HepG2 (cell line): ENCODE measurements around the gene DST. TPM values are rescaled to one million over a fixed set of nuclear protein-coding genes. Genes with fewer than 3 reads are reported as not detected.

Source experiments
- AHR ChIP-seq: IDR thresholded peaks from 2 replicates; pipeline ENCODE4 v1.6.1; 2018; ENCODE audit warnings: missing genetic modification reagents, missing compliant biosample characterization
- ARID2 ChIP-seq: sonication (generic); formaldehyde crosslinking; IDR thresholded peaks from 2 replicates; pipeline ENCODE4 v1.8.1; 2022; ENCODE audit warnings: mild to moderate bottlenecking, missing genetic modification reagents, borderline replicate concordance
- ATF7 ChIP-seq, 2 experiments: fragments of 450-650 bp in 1 of 2; sonication (generic) in 1 of 2; formaldehyde crosslinking in 1 of 2; IDR thresholded peaks; 2 replicates each; pipeline versions ENCODE4 v1.4.0 to v1.6.1; 2016 to 2020; ENCODE audit warnings: antibody characterized with exemption in 1 of 2, mild to moderate bottlenecking in 1 of 2, missing genetic modification reagents in 1 of 2
- ELF3 ChIP-seq: IDR thresholded peaks from 2 replicates; pipeline ENCODE4 v1.6.1; 2016; ENCODE audit warnings: missing genetic modification reagents, missing compliant biosample characterization
- FOXA3 ChIP-seq: IDR thresholded peaks from 2 replicates; pipeline ENCODE4 v1.6.1; 2016; ENCODE audit warnings: missing genetic modification reagents, missing compliant biosample characterization
- KDM1A ChIP-seq: IDR thresholded peaks from 2 replicates; pipeline ENCODE4 v1.6.1; 2016; ENCODE audit warnings: missing compliant biosample characterization
- LCORL ChIP-seq, 2 experiments: fragments of 450-650 bp in 1 of 2; sonication (generic) in 1 of 2; formaldehyde crosslinking in 1 of 2; IDR thresholded peaks; 2 replicates each; pipeline versions ENCODE4 v1.5.0 to v1.6.1; 2017 to 2020; ENCODE audit warnings: antibody characterized with exemption in 1 of 2, missing genetic modification reagents in 1 of 2
- MTA3 ChIP-seq: sonication (generic); formaldehyde crosslinking; IDR thresholded peaks from 2 replicates; pipeline ENCODE4 v1.4.0; 2020; ENCODE audit warnings: missing genetic modification reagents
- NCOA5 ChIP-seq: sonication (generic); formaldehyde crosslinking; IDR thresholded peaks from 2 replicates; pipeline ENCODE4 v1.4.0; 2020; ENCODE audit warnings: missing genetic modification reagents
- NFIB ChIP-seq: sonication (generic); formaldehyde crosslinking; IDR thresholded peaks from 2 replicates; pipeline ENCODE4 v1.9.0; 2021; ENCODE audit warnings: missing genetic modification reagents, mild to moderate bottlenecking, borderline replicate concordance
- PAWR ChIP-seq: sonication (generic); formaldehyde crosslinking; IDR thresholded peaks from 2 replicates; pipeline ENCODE4 v1.4.0; 2020; ENCODE audit warnings: missing genetic modification reagents, mild to moderate bottlenecking, borderline replicate concordance
- PRPF4 ChIP-seq: fragments of 200-400 bp; formaldehyde crosslinking; IDR thresholded peaks from 2 replicates; pipeline ENCODE4 v1.6.1; 2016; ENCODE audit warnings: low read length, low read depth; ENCODE audit not compliant: poor library complexity, severe bottlenecking
- RFX1 ChIP-seq: fragments of 450-650 bp; IDR thresholded peaks from 2 replicates; pipeline ENCODE4 v1.6.1; 2017
- SRSF4 ChIP-seq: fragments of 200-400 bp; formaldehyde crosslinking; IDR thresholded peaks from one replicate; pipeline ENCODE4 v1.6.1; 2018; ENCODE audit warnings: mild to moderate bottlenecking, low read depth, low read length, moderate library complexity; ENCODE audit not compliant: poor library complexity, severe bottlenecking
- STAG1 ChIP-seq: sonication (generic); formaldehyde crosslinking; IDR thresholded peaks from 2 replicates; pipeline ENCODE4 v1.4.0; 2020; ENCODE audit warnings: missing genetic modification reagents
- TCF7 ChIP-seq: sonication (generic); IDR thresholded peaks from 2 replicates; pipeline ENCODE4 v1.6.1; 2016; ENCODE audit warnings: antibody characterized with exemption, low read depth
- ZFP82 ChIP-seq: sonication (generic); formaldehyde crosslinking; IDR thresholded peaks from 2 replicates; pipeline ENCODE4 v1.5.1; 2020; ENCODE audit warnings: mild to moderate bottlenecking, missing genetic modification reagents, borderline replicate concordance
- ZFX ChIP-seq: sonication (generic); formaldehyde crosslinking; IDR thresholded peaks from 2 replicates; pipeline ENCODE4 v1.4.0; 2020; ENCODE audit warnings: mild to moderate bottlenecking, low read depth, missing genetic modification reagents, moderate library complexity
- ZNF10 ChIP-seq: sonication (generic); formaldehyde crosslinking; IDR thresholded peaks from 2 replicates; pipeline ENCODE4 v1.4.0; 2020; ENCODE audit warnings: mild to moderate bottlenecking, low read depth, missing genetic modification reagents, borderline replicate concordance
- ZNF20 ChIP-seq: sonication (generic); formaldehyde crosslinking; IDR thresholded peaks from 2 replicates; pipeline ENCODE4 v1.4.0; 2020; ENCODE audit warnings: mild to moderate bottlenecking, moderate library complexity, missing genetic modification reagents
- polyA plus RNA-seq, 8 experiments: library from polyadenylated mRNA; depleted of rRNA in 3 of 8; stranded (reverse) in 7 of 8; unstranded in 1 of 8; fragments of >200 nt; fragmentation: Illumina TruSeq in 4 of 8; extraction: Trizol in 4 of 8; gene quantifications; 2 replicates each; pipeline versions ENCODE4 v1.2.1 to v1.2.3, GENCODE V29; 2011 to 2016; ENCODE audit warnings: low read depth in 4 of 8, missing spikeins in 1 of 8, mixed read lengths in 1 of 8; ENCODE audit not compliant: insufficient read depth in 1 of 8
- total RNA-seq, 5 experiments: library from RNA; depleted of rRNA; stranded (reverse); fragments of >200 nt; fragmentation: Illumina TruSeq; extraction: Trizol; gene quantifications; 2 replicates each; pipeline ENCODE4 v1.2.3, GENCODE V29; 2016; ENCODE audit warnings: low read depth in 1 of 5
- TF ChIP-seq, protein P1 (sequence below): IDR thresholded peaks from 2 replicates; pipeline ENCODE4 v1.6.1; 2016; ENCODE audit warnings: mild to moderate bottlenecking
- TF ChIP-seq, protein P2 (sequence below): sonication (generic); formaldehyde crosslinking; IDR thresholded peaks from 2 replicates; pipeline ENCODE4 v1.4.0; 2020; ENCODE audit warnings: mild to moderate bottlenecking, missing genetic modification reagents
- TF ChIP-seq, protein P3 (sequence below): sonication (generic); formaldehyde crosslinking; IDR thresholded peaks from 2 replicates; pipeline ENCODE4 v1.4.0; 2020; ENCODE audit warnings: missing genetic modification reagents
- TF ChIP-seq, protein P4 (sequence below), 2 experiments: sonication (generic) in 1 of 2; formaldehyde crosslinking in 1 of 2; IDR thresholded peaks; 2 replicates each; pipeline versions ENCODE4 v1.4.0 to v1.6.1; 2016 to 2020; ENCODE audit warnings: borderline replicate concordance in 1 of 2, low read depth in 1 of 2, mild to moderate bottlenecking in 1 of 2, missing genetic modification reagents in 1 of 2

The DST gene
- total and polyA plus RNA-seq, 2 of the 13 experiments (the other 11 are each of a cell fraction or from before 2014, with no cell fraction given), result 64.4 to 89.0 TPM

DNA sequence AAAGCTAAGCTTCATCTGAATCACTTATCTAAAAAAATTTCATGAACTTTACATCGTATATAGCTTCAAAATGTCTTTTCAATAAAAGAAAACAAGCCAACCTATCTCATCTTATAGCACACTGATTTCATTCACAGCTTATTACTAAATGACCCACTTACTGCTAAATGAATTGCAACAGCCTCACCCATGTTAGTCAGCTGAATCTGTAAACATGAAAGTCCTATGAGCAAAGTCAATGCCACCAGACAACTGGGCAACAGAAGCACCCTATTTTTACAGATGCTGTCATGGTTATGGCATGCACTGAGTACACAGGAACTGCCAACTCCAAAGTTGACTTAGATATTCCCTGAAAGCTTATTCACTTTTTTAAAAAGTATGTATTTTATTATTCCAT is 41.2 kb upstream of the DST start (continued):
- TF ChIP-seq, protein P1, sequence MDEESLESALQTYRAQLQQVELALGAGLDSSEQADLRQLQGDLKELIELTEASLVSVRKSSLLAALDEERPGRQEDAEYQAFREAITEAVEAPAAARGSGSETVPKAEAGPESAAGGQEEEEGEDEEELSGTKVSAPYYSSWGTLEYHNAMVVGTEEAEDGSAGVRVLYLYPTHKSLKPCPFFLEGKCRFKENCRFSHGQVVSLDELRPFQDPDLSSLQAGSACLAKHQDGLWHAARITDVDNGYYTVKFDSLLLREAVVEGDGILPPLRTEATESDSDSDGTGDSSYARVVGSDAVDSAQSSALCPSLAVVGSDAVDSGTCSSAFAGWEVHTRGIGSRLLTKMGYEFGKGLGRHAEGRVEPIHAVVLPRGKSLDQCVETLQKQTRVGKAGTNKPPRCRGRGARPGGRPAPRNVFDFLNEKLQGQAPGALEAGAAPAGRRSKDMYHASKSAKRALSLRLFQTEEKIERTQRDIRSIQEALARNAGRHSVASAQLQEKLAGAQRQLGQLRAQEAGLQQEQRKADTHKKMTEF (CRISPR knock-in tag), result peak; percentile 94
- TF ChIP-seq FOXA3 (CRISPR knock-in tag) (peak; percentile 100), KDM1A (CRISPR knock-in tag) (peak; percentile 31; the same call in 1 of the 2 replicates), SRSF4 (no peak), ZNF20 (CRISPR knock-in tag) (no peak), ELF3 (CRISPR knock-in tag) (peak; percentile 91), NFIB (CRISPR knock-in tag) (no peak), ATF7 (IDR thresholded peaks at IDR 0.05) (peak; percentile 79), ATF7 (CRISPR knock-in tag; IDR thresholded peaks at IDR 0.05) (peak; percentile 99), NCOA5 (CRISPR knock-in tag) (no peak), LCORL (IDR thresholded peaks at IDR 0.05) (peak; percentile 34; the same call in 1 of the 2 replicates), LCORL (CRISPR knock-in tag; IDR thresholded peaks at IDR 0.05) (peak; percentile 71), PRPF4 (no peak), RFX1 (no peak), TCF7 (peak; percentile 82), ARID2 (no peak), PAWR (CRISPR knock-in tag) (no peak), MTA3 (CRISPR knock-in tag) (no peak), ZFX (CRISPR knock-in tag) (no peak), AHR (CRISPR knock-in tag) (no peak), STAG1 (no peak), ZFP82 (CRISPR knock-in tag) (no peak), ZNF10 (CRISPR knock-in tag) (no peak)
- TF ChIP-seq, protein P2, sequence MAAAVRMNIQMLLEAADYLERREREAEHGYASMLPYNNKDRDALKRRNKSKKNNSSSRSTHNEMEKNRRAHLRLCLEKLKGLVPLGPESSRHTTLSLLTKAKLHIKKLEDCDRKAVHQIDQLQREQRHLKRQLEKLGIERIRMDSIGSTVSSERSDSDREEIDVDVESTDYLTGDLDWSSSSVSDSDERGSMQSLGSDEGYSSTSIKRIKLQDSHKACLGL, result no peak
- TF ChIP-seq, protein P3, sequence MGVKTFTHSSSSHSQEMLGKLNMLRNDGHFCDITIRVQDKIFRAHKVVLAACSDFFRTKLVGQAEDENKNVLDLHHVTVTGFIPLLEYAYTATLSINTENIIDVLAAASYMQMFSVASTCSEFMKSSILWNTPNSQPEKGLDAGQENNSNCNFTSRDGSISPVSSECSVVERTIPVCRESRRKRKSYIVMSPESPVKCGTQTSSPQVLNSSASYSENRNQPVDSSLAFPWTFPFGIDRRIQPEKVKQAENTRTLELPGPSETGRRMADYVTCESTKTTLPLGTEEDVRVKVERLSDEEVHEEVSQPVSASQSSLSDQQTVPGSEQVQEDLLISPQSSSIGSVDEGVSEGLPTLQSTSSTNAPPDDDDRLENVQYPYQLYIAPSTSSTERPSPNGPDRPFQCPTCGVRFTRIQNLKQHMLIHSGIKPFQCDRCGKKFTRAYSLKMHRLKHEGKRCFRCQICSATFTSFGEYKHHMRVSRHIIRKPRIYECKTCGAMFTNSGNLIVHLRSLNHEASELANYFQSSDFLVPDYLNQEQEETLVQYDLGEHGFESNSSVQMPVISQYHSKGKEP (CRISPR knock-in tag), result no peak
- TF ChIP-seq, protein P4, sequence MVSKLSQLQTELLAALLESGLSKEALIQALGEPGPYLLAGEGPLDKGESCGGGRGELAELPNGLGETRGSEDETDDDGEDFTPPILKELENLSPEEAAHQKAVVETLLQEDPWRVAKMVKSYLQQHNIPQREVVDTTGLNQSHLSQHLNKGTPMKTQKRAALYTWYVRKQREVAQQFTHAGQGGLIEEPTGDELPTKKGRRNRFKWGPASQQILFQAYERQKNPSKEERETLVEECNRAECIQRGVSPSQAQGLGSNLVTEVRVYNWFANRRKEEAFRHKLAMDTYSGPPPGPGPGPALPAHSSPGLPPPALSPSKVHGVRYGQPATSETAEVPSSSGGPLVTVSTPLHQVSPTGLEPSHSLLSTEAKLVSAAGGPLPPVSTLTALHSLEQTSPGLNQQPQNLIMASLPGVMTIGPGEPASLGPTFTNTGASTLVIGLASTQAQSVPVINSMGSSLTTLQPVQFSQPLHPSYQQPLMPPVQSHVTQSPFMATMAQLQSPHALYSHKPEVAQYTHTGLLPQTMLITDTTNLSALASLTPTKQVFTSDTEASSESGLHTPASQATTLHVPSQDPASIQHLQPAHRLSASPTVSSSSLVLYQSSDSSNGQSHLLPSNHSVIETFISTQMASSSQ (IDR thresholded peaks at IDR 0.05; ENCODE audit: low read depth), result peak; percentile 61; the same call in 1 of the 2 replicates
- TF ChIP-seq, protein P4 (CRISPR knock-in tag; IDR thresholded peaks at IDR 0.05; ENCODE audit: borderline replicate concordance), result peak; percentile 40; the same call in 1 of the 2 replicates
